ENCODE data around the gene RNF121. TPM values are rescaled to one million over a fixed set of nuclear protein-coding genes. Genes with fewer than 3 reads are reported as not detected.

Gene RNF121
- total and polyA plus RNA-seq, 2 of the 13 experiments (the other 11 are each of a cell fraction or from before 2014, with no cell fraction given), result 28.6 to 44.3 TPM

DNA sequence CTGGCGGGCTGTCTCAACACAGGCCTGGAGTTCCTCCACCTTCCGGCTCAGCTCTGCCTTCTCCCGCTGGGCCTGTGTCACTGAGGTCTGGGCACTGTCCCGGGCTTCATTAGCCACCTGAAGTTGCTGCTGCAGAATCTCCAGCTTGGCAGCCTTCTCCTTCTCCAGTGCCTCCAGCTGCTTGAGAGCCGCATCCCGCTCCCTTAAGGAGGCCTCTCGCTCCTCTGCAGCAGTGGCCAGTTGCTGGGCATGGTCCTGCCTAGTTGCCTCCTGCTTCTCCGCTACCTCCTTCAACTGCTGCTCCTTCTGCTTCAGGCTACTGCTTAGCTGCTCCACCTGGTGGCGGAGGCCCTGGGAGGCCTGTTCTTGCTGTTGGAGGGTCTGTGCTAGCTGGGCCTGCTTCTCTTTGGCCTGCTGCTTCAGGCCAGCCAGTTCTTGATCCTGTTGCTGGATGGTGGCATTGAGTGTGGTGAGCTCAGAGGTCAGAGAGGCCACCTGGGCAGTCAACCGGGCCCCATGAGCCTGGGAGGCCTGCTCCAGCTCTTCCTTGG is 86.7 kb downstream of the RNF121 start (continued):
- TF ChIP-seq, protein P1, sequence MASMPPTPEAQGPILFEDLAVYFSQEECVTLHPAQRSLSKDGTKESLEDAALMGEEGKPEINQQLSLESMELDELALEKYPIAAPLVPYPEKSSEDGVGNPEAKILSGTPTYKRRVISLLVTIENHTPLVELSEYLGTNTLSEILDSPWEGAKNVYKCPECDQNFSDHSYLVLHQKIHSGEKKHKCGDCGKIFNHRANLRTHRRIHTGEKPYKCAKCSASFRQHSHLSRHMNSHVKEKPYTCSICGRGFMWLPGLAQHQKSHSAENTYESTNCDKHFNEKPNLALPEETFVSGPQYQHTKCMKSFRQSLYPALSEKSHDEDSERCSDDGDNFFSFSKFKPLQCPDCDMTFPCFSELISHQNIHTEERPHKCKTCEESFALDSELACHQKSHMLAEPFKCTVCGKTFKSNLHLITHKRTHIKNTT (CRISPR knock-in tag; IDR thresholded peaks at IDR 0.05), result no peak
- no peak for TF ChIP-seq ZNF225 (CRISPR knock-in tag; IDR thresholded peaks at IDR 0.05)
- TF ChIP-seq ZNF562 (CRISPR knock-in tag; IDR thresholded peaks at IDR 0.05; ENCODE audit: borderline replicate concordance), result no peak
- TF ChIP-seq ZFY (CRISPR knock-in tag; IDR thresholded peaks at IDR 0.05), result peak; percentile 29; the same call in 1 of the 2 replicates
- TF ChIP-seq ZNF83 (CRISPR knock-in tag; IDR thresholded peaks at IDR 0.05; ENCODE audit: borderline replicate concordance), result no peak
- TF ChIP-seq, protein P2, sequence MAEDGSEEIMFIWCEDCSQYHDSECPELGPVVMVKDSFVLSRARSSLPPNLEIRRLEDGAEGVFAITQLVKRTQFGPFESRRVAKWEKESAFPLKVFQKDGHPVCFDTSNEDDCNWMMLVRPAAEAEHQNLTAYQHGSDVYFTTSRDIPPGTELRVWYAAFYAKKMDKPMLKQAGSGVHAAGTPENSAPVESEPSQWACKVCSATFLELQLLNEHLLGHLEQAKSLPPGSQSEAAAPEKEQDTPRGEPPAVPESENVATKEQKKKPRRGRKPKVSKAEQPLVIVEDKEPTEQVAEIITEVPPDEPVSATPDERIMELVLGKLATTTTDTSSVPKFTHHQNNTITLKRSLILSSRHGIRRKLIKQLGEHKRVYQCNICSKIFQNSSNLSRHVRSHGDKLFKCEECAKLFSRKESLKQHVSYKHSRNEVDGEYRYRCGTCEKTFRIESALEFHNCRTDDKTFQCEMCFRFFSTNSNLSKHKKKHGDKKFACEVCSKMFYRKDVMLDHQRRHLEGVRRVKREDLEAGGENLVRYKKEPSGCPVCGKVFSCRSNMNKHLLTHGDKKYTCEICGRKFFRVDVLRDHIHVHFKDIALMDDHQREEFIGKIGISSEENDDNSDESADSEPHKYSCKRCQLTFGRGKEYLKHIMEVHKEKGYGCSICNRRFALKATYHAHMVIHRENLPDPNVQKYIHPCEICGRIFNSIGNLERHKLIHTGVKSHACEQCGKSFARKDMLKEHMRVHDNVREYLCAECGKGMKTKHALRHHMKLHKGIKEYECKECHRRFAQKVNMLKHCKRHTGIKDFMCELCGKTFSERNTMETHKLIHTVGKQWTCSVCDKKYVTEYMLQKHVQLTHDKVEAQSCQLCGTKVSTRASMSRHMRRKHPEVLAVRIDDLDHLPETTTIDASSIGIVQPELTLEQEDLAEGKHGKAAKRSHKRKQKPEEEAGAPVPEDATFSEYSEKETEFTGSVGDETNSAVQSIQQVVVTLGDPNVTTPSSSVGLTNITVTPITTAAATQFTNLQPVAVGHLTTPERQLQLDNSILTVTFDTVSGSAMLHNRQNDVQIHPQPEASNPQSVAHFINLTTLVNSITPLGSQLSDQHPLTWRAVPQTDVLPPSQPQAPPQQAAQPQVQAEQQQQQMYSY (CRISPR knock-in tag; IDR thresholded peaks at IDR 0.05), result no peak
- no peak for TF ChIP-seq TAF15 (IDR thresholded peaks at IDR 0.05; ENCODE audit: low read depth, low read length, poor library complexity, severe bottlenecking)
- no peak for TF ChIP-seq ZNF841 (CRISPR knock-in tag; IDR thresholded peaks at IDR 0.05; ENCODE audit: borderline replicate concordance)
- TF ChIP-seq, protein P3, sequence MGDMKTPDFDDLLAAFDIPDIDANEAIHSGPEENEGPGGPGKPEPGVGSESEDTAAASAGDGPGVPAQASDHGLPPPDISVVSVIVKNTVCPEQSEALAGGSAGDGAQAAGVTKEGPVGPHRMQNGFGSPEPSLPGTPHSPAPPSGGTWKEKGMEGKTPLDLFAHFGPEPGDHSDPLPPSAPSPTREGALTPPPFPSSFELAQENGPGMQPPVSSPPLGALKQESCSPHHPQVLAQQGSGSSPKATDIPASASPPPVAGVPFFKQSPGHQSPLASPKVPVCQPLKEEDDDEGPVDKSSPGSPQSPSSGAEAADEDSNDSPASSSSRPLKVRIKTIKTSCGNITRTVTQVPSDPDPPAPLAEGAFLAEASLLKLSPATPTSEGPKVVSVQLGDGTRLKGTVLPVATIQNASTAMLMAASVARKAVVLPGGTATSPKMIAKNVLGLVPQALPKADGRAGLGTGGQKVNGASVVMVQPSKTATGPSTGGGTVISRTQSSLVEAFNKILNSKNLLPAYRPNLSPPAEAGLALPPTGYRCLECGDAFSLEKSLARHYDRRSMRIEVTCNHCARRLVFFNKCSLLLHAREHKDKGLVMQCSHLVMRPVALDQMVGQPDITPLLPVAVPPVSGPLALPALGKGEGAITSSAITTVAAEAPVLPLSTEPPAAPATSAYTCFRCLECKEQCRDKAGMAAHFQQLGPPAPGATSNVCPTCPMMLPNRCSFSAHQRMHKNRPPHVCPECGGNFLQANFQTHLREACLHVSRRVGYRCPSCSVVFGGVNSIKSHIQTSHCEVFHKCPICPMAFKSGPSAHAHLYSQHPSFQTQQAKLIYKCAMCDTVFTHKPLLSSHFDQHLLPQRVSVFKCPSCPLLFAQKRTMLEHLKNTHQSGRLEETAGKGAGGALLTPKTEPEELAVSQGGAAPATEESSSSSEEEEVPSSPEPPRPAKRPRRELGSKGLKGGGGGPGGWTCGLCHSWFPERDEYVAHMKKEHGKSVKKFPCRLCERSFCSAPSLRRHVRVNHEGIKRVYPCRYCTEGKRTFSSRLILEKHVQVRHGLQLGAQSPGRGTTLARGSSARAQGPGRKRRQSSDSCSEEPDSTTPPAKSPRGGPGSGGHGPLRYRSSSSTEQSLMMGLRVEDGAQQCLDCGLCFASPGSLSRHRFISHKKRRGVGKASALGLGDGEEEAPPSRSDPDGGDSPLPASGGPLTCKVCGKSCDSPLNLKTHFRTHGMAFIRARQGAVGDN (CRISPR knock-in tag; IDR thresholded peaks at IDR 0.05), result peak; percentile 34
- TF ChIP-seq STAG1 (CRISPR knock-in tag; IDR thresholded peaks at IDR 0.05), result peak; percentile 42
- TF ChIP-seq SMC3 (IDR thresholded peaks at IDR 0.05; ENCODE audit: low read length), result peak; percentile 37
- no peak for TF ChIP-seq SMAD3 (CRISPR knock-in tag; IDR thresholded peaks at IDR 0.05)
- TF ChIP-seq PCBP2 (optimal IDR thresholded peaks at IDR 0.05; ENCODE audit: low read depth, low read length, poor library complexity, severe bottlenecking), result no peak
- TF ChIP-seq SMAD9 (CRISPR knock-in tag; IDR thresholded peaks at IDR 0.05), result no peak
- TF ChIP-seq KLF9 (CRISPR knock-in tag; IDR thresholded peaks at IDR 0.05; ENCODE audit: low read depth), result no peak
- TF ChIP-seq GFI1 (CRISPR knock-in tag; IDR thresholded peaks at IDR 0.05; ENCODE audit: borderline replicate concordance), result no peak
- TF ChIP-seq, protein P4, sequence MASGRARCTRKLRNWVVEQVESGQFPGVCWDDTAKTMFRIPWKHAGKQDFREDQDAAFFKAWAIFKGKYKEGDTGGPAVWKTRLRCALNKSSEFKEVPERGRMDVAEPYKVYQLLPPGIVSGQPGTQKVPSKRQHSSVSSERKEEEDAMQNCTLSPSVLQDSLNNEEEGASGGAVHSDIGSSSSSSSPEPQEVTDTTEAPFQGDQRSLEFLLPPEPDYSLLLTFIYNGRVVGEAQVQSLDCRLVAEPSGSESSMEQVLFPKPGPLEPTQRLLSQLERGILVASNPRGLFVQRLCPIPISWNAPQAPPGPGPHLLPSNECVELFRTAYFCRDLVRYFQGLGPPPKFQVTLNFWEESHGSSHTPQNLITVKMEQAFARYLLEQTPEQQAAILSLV (CRISPR knock-in tag; IDR thresholded peaks at IDR 0.05; ENCODE audit: borderline replicate concordance), result no peak

All from HepG2 (cell line).